Measurements from ENCODE around the gene HADHA.

HADHA gene

DNA sequence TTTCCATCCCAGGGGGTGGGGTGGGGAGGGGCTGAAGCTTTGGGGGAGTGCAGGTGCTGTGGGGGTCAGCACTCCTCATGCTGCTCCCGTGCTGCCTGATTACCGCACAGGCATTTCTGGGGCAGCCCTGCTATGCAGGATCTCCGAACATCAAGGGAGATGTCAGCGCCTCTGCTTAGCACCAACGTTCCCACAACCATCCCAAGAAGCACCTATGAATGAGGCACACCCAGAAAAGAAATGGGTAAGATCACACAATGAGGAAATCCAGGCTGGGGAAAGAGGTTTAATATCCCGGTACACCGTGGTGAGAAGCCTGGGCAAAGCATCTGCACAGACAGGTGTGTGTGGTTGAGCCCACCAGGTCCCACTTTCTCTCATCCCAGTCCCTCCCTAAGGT is 54.1 kb downstream of the HADHA start:
- Histone ChIP-seq H3K36me3 (peaks cover 62% of the 10 kb centered on the region), H3K4me1 (ENCODE audit: control insufficient read depth in 1 of 2, insufficient read depth in 1 of 2, low read depth in 1 of 2, low read length in 1 of 2) (peaks cover under 1 to 1% of the 10 kb centered on the region in 2 experiments), H3K27ac (no peak overlapping the region), H3K27me3 (peaks cover 15% of the 10 kb centered on the region), H3K9me3 (no peaks in the 10 kb centered on the region), H3K4me3 (ENCODE audit: low read depth in 1 of 2, low read length in 1 of 2) (no peak overlapping the region)
- TF ChIP-seq, protein P1, sequence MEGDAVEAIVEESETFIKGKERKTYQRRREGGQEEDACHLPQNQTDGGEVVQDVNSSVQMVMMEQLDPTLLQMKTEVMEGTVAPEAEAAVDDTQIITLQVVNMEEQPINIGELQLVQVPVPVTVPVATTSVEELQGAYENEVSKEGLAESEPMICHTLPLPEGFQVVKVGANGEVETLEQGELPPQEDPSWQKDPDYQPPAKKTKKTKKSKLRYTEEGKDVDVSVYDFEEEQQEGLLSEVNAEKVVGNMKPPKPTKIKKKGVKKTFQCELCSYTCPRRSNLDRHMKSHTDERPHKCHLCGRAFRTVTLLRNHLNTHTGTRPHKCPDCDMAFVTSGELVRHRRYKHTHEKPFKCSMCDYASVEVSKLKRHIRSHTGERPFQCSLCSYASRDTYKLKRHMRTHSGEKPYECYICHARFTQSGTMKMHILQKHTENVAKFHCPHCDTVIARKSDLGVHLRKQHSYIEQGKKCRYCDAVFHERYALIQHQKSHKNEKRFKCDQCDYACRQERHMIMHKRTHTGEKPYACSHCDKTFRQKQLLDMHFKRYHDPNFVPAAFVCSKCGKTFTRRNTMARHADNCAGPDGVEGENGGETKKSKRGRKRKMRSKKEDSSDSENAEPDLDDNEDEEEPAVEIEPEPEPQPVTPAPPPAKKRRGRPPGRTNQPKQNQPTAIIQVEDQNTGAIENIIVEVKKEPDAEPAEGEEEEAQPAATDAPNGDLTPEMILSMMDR (IDR thresholded peaks at IDR 0.05), result no peak

DNA sequence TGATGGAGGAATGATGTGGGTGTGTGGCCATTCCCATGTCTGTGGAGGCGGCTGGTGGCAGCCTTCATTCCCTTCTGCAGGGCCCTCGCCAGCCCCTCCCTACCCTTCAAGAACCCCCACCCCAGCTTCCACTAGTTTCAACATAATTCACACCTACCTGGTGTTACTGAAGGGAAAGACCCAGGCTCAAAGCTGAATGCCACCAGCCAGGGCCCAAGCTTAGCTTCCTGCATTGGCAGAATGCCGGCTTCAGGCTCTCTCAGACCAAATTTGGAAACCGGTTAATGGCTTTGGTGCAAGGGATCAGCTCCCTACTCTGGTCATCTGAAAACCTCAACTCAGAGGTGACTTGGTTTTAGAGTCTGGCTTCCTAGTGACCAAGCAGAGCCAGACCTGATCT is 54.7 kb downstream of the HADHA start:
- H3K27ac ChIP-seq, result no peak overlapping the region
- H3K36me3 ChIP-seq, result peaks cover 56% of the 10 kb centered on the region

DNA sequence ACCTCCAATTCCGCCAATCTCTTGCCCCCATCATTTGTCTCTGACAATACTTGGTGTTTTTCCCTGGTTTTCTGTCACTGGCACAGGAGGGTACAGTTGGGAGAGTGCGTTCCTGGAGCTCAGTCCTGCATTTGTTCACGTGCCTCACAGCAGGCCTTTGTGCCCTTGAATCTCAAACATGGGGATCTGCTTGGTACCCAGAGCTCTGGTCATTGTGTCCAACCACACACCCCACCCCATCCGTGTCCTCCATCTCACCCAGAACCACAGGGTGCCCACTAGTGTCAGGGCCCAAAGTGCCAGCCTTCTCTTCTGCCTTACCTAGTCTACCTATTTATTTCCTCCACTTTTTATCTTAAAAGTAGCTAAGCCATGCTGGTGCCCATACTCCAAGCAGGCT is 55.3 kb downstream of the HADHA start:
- peaks cover 27% of the 10 kb centered on the region for H3K27me3 ChIP-seq
- TF ChIP-seq, protein P1 (IDR thresholded peaks at IDR 0.05), result no peak
- peaks cover 8 to 9% of the 10 kb centered on the region in 2 experiments for H3K4me1 ChIP-seq (ENCODE audit: control insufficient read depth in 1 of 2, insufficient read depth in 1 of 2, low read depth in 1 of 2, low read length in 1 of 2)
- no peak overlapping the region for H3K4me3 ChIP-seq (ENCODE audit: low read depth in 1 of 2, low read length in 1 of 2)
- peaks cover 49% of the 10 kb centered on the region for H3K36me3 ChIP-seq
- no peak overlapping the region for H3K27ac ChIP-seq
- H3K9me3 ChIP-seq, result no peaks in the 10 kb centered on the region

More for the DNA sequence above, 54.7 kb downstream of the HADHA start:
- Histone ChIP-seq H3K4me1 (ENCODE audit: control insufficient read depth in 1 of 2, insufficient read depth in 1 of 2, low read depth in 1 of 2, low read length in 1 of 2) (peaks cover 4 to 5% of the 10 kb centered on the region in 2 experiments), H3K4me3 (ENCODE audit: low read depth in 1 of 2, low read length in 1 of 2) (no peak overlapping the region), H3K9me3 (no peaks in the 10 kb centered on the region), H3K27me3 (peaks cover 21% of the 10 kb centered on the region)
- TF ChIP-seq, protein P1 (IDR thresholded peaks at IDR 0.05), result no peak

DNA sequence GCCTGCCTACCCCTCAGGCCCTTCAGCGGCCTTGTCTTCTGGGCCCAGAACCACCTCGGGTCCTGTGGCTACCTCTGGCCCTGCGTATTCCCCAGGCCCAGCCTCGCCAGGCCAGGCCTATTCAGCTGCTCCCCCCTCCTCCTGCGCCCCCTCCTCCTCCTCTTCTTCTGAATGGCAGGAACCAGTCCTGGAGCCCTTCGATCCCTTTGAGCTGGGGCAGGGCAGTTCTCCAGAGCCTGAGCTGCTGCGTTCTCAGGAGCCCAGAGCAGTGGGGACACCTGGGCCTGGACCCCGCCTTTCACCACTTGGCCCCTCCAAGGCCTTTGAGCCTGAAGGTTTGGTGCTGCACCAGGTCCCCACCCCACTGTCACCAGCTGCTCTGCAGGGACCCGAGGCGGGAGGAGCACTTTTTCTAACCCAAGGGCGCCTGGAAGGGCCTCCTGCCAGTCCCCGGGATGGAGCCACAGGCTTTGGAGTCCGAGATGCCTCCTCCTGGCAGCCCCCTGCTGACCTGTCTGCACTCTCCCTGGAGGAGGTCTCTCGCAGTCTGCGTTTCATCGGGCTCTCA is 56.8 kb downstream of the HADHA start:
- H3K4me1 ChIP-seq (ENCODE audit: control insufficient read depth in 1 of 2, insufficient read depth in 1 of 2, low read depth in 1 of 2, low read length in 1 of 2), result peaks cover 8 to 9% of the 10 kb centered on the region in 2 experiments
- H3K27ac ChIP-seq, result no peak overlapping the region
- TF ChIP-seq, protein P1 (IDR thresholded peaks at IDR 0.05), result no peak
- peaks cover 42% of the 10 kb centered on the region for H3K27me3 ChIP-seq
- H3K36me3 ChIP-seq, result peaks cover 34% of the 10 kb centered on the region
- H3K4me3 ChIP-seq (ENCODE audit: low read depth in 1 of 2, low read length in 1 of 2), result no peak overlapping the region
- H3K9me3 ChIP-seq, result no peaks in the 10 kb centered on the region

DNA sequence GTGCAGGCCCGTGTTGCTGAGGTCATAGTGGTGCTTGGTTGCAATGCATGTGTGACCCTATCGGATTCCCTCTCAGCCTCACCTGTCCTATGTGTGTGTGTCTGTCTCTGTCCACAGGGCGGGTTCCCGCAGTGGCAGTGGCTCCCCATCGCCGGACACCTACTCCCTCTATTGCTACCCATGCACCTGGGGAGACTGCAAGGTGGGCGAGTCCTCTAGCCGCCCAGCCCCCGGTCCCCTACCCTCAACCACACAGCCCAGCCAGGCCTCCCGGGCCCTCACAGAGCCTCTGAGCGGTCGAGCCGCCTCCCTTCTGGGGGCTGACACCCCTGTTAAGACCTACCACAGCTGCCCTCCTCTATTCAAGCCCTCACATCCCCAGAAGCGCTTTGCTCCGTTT is 57.3 kb downstream of the HADHA start:
- H3K4me3 ChIP-seq (ENCODE audit: low read depth in 1 of 2, low read length in 1 of 2), result no peak overlapping the region
- TF ChIP-seq, protein P1 (IDR thresholded peaks at IDR 0.05), result no peak
- peaks cover 29% of the 10 kb centered on the region for H3K36me3 ChIP-seq

More for the DNA sequence above, 57.3 kb downstream of the HADHA start:
- Histone ChIP-seq H3K27me3 (peaks cover 47% of the 10 kb centered on the region), H3K4me1 (ENCODE audit: control insufficient read depth in 1 of 2, insufficient read depth in 1 of 2, low read depth in 1 of 2, low read length in 1 of 2) (peaks cover 8 to 9% of the 10 kb centered on the region in 2 experiments), H3K27ac (no peak overlapping the region), H3K9me3 (no peaks in the 10 kb centered on the region)
